ENCODE measurements around the gene ARHGEF10L. TPM values are rescaled to one million over a fixed set of nuclear protein-coding genes. Genes with fewer than 3 reads are reported as not detected.

The ARHGEF10L gene
- total RNA-seq, 1 experiment from 2014 or later, result 3.3 TPM

DNA sequence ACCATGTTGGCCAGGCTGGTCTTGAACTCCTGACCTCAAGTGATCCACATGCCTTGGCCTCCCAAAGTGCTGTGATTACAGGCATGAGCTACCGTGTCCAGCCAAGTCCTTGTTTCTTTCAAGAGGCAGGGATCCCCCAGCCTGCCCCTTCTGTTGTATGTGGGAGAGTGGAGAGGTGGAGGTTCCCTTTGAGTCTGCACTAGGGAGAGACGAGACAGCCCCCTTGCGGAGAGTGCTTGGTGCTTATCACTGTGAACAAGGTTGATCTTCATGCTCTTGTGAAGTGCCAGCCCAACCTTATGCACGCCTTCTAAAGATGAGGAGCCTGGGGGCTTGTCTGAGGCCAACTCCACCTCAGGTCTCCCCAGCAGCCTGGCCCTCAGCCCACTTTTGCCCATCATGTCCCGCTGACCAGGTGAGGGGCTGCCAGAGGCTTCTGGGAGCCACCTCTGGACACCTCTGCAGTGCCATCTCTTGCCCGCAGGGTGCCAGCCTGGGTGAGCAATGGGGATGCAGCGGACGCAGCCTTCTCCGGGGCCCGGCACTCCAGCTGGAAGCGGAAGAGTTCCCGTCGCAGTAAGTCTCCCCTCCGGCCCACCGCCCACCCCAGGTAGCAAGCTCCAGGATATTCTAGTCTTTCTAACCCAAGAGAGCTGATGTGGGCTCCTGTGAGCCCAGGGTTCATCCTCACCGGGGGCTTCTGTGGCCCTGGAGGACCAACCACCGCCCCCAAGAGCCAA, 62.3 kb downstream of the ARHGEF10L start:
- H3K27ac ChIP-seq (ENCODE audit: low read depth, low read length, poor library complexity, severe bottlenecking), result no peak overlapping the region
- no peaks in the 10 kb centered on the region for H3K9me3 ChIP-seq (ENCODE audit: low read depth, low read length, poor library complexity, severe bottlenecking)
- H3K27me3 ChIP-seq (replicated peaks; ENCODE audit: insufficient read depth, low read depth, low read length, poor library complexity), result no peaks in the 10 kb centered on the region
- ChIA-PET CTCF (interaction anchor here (1.3 kb wide), 1 partner anchor 99 kb away, joined by 4 read pairs; no protein-coding TSS in a partner anchor), POLR2A (ENCODE audit: low non-redundant PET) (no interaction called here)
- H3K4me1 ChIP-seq (ENCODE audit: insufficient read depth, low read length, poor library complexity, severe bottlenecking), result no peaks in the 10 kb centered on the region
- no TSS peak for BruUV-seq (replicated peaks)
- DNase-seq (ENCODE audit: low spot score), result no peak
- no peak overlapping the region for H3K4me3 ChIP-seq (ENCODE audit: low read depth, low read length, poor library complexity, severe bottlenecking)
- no peaks in the 10 kb centered on the region for H3K36me3 ChIP-seq (ENCODE audit: insufficient read depth, low read length, poor library complexity, severe bottlenecking)
- no peak for TF ChIP-seq EZH2 (IDR thresholded peaks at IDR 0.05; ENCODE audit: borderline replicate concordance, low read depth, low read length, poor library complexity, severe bottlenecking)
- TF ChIP-seq, protein P1, sequence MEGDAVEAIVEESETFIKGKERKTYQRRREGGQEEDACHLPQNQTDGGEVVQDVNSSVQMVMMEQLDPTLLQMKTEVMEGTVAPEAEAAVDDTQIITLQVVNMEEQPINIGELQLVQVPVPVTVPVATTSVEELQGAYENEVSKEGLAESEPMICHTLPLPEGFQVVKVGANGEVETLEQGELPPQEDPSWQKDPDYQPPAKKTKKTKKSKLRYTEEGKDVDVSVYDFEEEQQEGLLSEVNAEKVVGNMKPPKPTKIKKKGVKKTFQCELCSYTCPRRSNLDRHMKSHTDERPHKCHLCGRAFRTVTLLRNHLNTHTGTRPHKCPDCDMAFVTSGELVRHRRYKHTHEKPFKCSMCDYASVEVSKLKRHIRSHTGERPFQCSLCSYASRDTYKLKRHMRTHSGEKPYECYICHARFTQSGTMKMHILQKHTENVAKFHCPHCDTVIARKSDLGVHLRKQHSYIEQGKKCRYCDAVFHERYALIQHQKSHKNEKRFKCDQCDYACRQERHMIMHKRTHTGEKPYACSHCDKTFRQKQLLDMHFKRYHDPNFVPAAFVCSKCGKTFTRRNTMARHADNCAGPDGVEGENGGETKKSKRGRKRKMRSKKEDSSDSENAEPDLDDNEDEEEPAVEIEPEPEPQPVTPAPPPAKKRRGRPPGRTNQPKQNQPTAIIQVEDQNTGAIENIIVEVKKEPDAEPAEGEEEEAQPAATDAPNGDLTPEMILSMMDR (conservative IDR thresholded peaks at IDR 0.05; ENCODE audit: low read depth, low read length), result no peak
- intact Hi-C loops (cut with micrococcal nuclease; ENCODE audit: unreplicated experiment), result no loop called here

DNA sequence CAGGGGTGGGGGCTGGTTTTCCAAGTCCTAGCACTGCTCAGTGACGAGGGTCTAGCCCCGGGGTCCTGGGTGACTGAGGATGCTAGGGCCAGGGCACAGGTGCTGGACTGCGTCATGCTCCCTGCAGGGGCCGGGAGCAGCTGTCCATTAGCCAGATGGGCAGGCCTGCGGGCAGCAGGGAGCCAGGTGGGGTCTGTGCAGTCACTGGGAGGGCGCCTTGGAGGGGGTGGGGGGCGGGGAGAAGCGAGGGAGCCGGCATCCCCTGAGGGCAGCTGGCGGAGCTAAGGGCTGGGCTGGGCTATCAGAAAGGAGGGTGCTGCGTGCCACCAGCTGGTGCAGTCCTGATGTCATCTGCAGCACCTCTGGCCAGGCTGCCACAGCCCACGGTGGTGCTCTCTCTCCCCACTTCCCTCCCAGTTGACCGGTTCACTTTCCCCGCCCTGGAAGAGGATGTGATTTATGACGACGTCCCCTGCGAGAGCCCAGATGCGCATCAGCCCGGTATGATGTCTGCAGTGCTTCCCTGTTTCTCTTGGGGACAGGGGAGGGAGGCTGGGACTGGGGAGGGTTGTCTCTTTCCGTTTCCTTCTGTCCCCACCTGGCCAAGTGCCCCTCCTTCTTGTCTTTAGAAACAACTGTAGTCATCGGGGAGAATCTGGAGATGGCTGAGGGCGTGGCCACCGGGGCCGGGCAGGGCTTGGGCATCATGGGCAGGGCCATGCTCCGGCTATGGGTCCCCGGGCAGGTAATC, 63.8 kb downstream of the ARHGEF10L start:
- intact Hi-C loops (cut with micrococcal nuclease; ENCODE audit: unreplicated experiment), result no loop called here
- ChIA-PET POLR2A (ENCODE audit: low non-redundant PET) (no interaction called here), CTCF (interaction anchor here (1.3 kb wide), 1 partner anchor 101 kb away, joined by 4 read pairs; no protein-coding TSS in a partner anchor)

DNA sequence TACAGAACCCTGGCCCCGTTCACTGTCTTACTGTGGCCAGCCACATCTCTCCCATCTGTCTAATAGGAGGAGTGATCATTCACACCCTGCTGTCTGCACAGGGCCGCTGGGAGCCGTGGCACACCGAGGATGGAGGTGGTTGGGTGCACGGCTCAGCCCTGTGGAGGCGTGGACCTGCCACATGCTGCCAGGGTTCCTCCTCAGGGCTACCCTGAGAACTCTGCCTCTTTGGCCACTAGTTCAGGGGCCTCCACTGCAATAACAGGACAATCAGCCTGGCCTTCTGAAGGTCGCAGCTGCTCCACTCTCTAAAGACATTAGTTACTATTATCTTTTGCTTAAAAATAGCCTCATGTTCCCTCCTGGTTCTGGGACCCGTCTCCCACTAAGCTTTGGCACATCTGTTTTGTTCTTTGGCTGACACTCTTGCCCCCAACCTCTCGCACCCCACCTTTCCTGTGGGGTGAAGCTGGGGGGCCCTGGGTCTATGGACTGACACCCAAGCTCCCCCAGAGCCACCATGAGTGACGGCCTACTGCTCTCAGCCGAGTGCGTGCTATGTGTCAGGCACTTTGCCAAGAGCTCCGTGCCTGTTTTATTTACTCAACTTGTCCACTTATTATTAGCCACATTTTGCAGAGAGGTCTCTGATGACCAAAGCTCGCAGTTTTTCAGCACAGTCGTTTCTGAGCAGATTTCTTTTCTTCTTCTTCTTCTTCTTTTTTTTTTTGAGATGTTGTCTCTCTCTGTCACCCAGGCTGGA, 66.3 kb downstream of the ARHGEF10L start:
- Histone ChIP-seq H3K9me3 (ENCODE audit: low read depth, low read length, poor library complexity, severe bottlenecking) (no peaks in the 10 kb centered on the region), H3K4me3 (ENCODE audit: low read depth, low read length, poor library complexity, severe bottlenecking) (no peak overlapping the region), H3K27me3 (replicated peaks; ENCODE audit: insufficient read depth, low read depth, low read length, poor library complexity) (no peaks in the 10 kb centered on the region), H3K27ac (ENCODE audit: low read depth, low read length, poor library complexity, severe bottlenecking) (no peak overlapping the region), H3K36me3 (ENCODE audit: insufficient read depth, low read length, poor library complexity, severe bottlenecking) (no peaks in the 10 kb centered on the region), H3K4me1 (ENCODE audit: insufficient read depth, low read length, poor library complexity, severe bottlenecking) (no peaks in the 10 kb centered on the region)
- no TSS peak for BruUV-seq (replicated peaks)
- intact Hi-C loops (cut with micrococcal nuclease; ENCODE audit: unreplicated experiment), result loop anchor here (1.0 to 2.0 kb wide), 2 partner anchors 103 to 111 kb away; no protein-coding TSS in a partner anchor
- CTCF ChIA-PET, result interaction anchor here (0.8 to 2.6 kb wide), 5 partner anchors 31 to 205 kb away, joined by 4 to 38 read pairs (median 5); no protein-coding TSS in a partner anchor
- TF ChIP-seq, protein P1 (conservative IDR thresholded peaks at IDR 0.05; ENCODE audit: low read depth, low read length), result no peak
- no peak for TF ChIP-seq EZH2 (IDR thresholded peaks at IDR 0.05; ENCODE audit: borderline replicate concordance, low read depth, low read length, poor library complexity, severe bottlenecking)
- no peak for DNase-seq (ENCODE audit: low spot score)
- POLR2A ChIA-PET (ENCODE audit: low non-redundant PET), result no interaction called here

More for the DNA sequence above, 63.8 kb downstream of the ARHGEF10L start:
- no TSS peak for BruUV-seq (replicated peaks)
- no peaks in the 10 kb centered on the region for H3K4me1 ChIP-seq (ENCODE audit: insufficient read depth, low read length, poor library complexity, severe bottlenecking)
- no peak for DNase-seq (ENCODE audit: low spot score)
- H3K36me3 ChIP-seq (ENCODE audit: insufficient read depth, low read length, poor library complexity, severe bottlenecking), result no peaks in the 10 kb centered on the region
- no peaks in the 10 kb centered on the region for H3K27me3 ChIP-seq (replicated peaks; ENCODE audit: insufficient read depth, low read depth, low read length, poor library complexity)
- H3K9me3 ChIP-seq (ENCODE audit: low read depth, low read length, poor library complexity, severe bottlenecking), result no peaks in the 10 kb centered on the region
- TF ChIP-seq, protein P1 (conservative IDR thresholded peaks at IDR 0.05; ENCODE audit: low read depth, low read length), result no peak
- TF ChIP-seq EZH2 (IDR thresholded peaks at IDR 0.05; ENCODE audit: borderline replicate concordance, low read depth, low read length, poor library complexity, severe bottlenecking), result no peak
- H3K27ac ChIP-seq (ENCODE audit: low read depth, low read length, poor library complexity, severe bottlenecking), result no peak overlapping the region
- H3K4me3 ChIP-seq (ENCODE audit: low read depth, low read length, poor library complexity, severe bottlenecking), result no peak overlapping the region
